Stimulated activated CD4-positive, alpha-beta T cell treated with anti-CD3 and anti-CD28 coated beads, TNF-alpha, amount 100 ng/mL, for 24 hours (primary cell): ENCODE data around the gene MOCS3.

Experiments
- DNase-seq, 3 experiments: peaks; one replicate each; pipeline ENCODE4 v3.0.0-alpha.2; 2020; ENCODE audit warnings: low read depth in 3 of 3

The MOCS3 gene

GRCh38 chr20:51011479-51011878, 52.9 kb downstream of the MOCS3 start:
- DNase-seq: no peak

GRCh38 chr20:51012357-51012756, 53.7 kb downstream of the MOCS3 start:
- no peak for DNase-seq
